Psoas muscle (tissue), 8 donors: ENCODE measurements around the gene STX4. TPM values are rescaled to one million over a fixed set of nuclear protein-coding genes. Genes with fewer than 3 reads are reported as not detected.

Experiments
- ATAC-seq, 4 donors: fragments of 200-7000 bp; cut with Tn5 transposase; one replicate each; pipeline ENCODE4 v1.9.1; 2020; ENCODE audit warnings: moderate library complexity in 3 of 4, mild to moderate bottlenecking in 2 of 4
- DNase-seq, 2 donors: peaks; one replicate each; pipeline ENCODE4 v3.0.0-alpha.2; 2020
- H3K27ac ChIP-seq: fragments of 200-600 bp; one replicate; pipeline ENCODE4 v1.8.0; 2022
- H3K27me3 ChIP-seq, 3 donors: fragments of 200-600 bp in 1 of 3; one replicate each; pipeline versions ENCODE4 v1.6.1 to v1.8.0; 2013 to 2022; ENCODE audit warnings: low read length in 2 of 3, mild to moderate bottlenecking in 2 of 3, moderate library complexity in 1 of 3; ENCODE audit not compliant: insufficient read depth in 3 of 3
- H3K36me3 ChIP-seq, 2 donors: fragments of 200-600 bp in 1 of 2; one replicate each; pipeline versions ENCODE4 v1.6.1 to v1.8.0; 2013 to 2022; ENCODE audit warnings: low read depth in 1 of 2, mild to moderate bottlenecking in 1 of 2, moderate library complexity in 1 of 2; ENCODE audit not compliant: insufficient read depth in 1 of 2
- H3K4me1 ChIP-seq: fragments of 200-600 bp; one replicate; pipeline ENCODE4 v1.8.0; 2022
- H3K4me3 ChIP-seq: fragments of 200-600 bp; one replicate; pipeline ENCODE4 v1.8.0; 2022; ENCODE audit warnings: mild to moderate bottlenecking
- H3K9me3 ChIP-seq: fragments of 200-600 bp; one replicate; pipeline ENCODE4 v1.8.0; 2022
- WGBS, 3 donors: extraction: QIAGEN DNeasy Blood & Tissue Kit; methylation state at CpG; one replicate each; pipeline versions ENCODE4 v1.1.6 to v1.1.7; 2013; 5-methylcytosine and 5-hydroxymethylcytosine counted together
- intact Hi-C, 2 donors: fragments of 100-400 bp; cut with DNase I; formaldehyde crosslinking; loops; one replicate each; pipeline versions ENCODE4 v1.11.0 to v1.14.2; 2022
- polyA plus RNA-seq, 3 donors: library from polyadenylated mRNA; stranded (reverse); fragments of 200-250 nt; gene quantifications; one replicate each; pipeline ENCODE4 v1.2.3, GENCODE V29; 2013
- total RNA-seq, 4 donors: library from RNA; stranded (reverse); fragmentation: NEBNext Ultra II Directional in 2 of 4; extraction: Animal tissue kit (Norgen Biotek cat#: 25700) in 2 of 4; gene quantifications; one replicate each; pipeline versions ENCODE4 v1.2.1 to v1.2.4, GENCODE V29; 2021 to 2023
- TF ChIP-seq, protein P1 (sequence below): fragments of 200-600 bp; IDR thresholded peaks from one replicate; pipeline ENCODE4 v1.8.0; 2022; ENCODE audit warnings: antibody characterized with exemption
- donor health status: healthy with polysubstance abuse.
- donor health status: DM: no; HTN: no; CAD: no; lungs with moderate emphysema.
- donor health status: Bipolar disorder and iron deficiency.
- donor health status: healthy.
- donor health status: DM: yes; HTN: yes; CAD: no.
- donor health status: DM: no; HTN: no; CAD: no.
- donor health status: DM: no; HTN: no; CAD: no.
- donor health status: DM: yes; HTN: yes; CAD: no.

The STX4 gene
- total and polyA plus RNA-seq, 7 donors, result 47.6 to 123 (median 57.8) TPM

DNA sequence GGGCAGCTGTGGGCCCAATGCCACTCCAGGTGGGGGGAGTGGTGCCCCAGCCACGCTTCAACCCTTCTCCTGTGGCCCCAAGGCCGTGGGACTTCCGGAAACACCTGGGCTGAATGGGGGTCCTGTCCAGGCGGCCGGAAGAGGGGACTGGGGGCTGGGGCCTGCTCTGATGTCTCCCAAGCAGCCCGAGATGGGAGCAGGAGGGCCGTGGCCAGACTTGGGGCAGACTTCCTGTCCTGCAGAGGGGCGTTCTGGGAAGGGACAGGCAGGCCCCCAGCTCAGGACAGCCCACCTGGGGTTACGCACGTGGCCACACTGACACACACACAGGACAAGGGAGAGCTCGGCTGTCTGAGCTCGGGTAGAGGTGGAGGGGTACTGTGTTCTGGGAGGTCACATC is 43.3 kb upstream of the STX4 start:
- H3K4me1 ChIP-seq, result peaks cover 9% of the 10 kb centered on the region
- H3K36me3 ChIP-seq, result no peaks in the 10 kb centered on the region
- intact Hi-C loops, result loop anchor here in 1 of 2 donors (10.0 kb wide), 1 partner anchor 65 kb away; no protein-coding TSS in a partner anchor
- DNase-seq, result no peak
- no peak overlapping the region for H3K27ac ChIP-seq
- no peak for ATAC-seq
- H3K27me3 ChIP-seq, result no peaks in the 10 kb centered on the region
- no peak overlapping the region for H3K4me3 ChIP-seq
- no peaks in the 10 kb centered on the region for H3K9me3 ChIP-seq
- WGBS, 3 donors, result 68 to 82% (median 78%) methylated on average over 12 of the region's 12 CpGs
- TF ChIP-seq, protein P1, sequence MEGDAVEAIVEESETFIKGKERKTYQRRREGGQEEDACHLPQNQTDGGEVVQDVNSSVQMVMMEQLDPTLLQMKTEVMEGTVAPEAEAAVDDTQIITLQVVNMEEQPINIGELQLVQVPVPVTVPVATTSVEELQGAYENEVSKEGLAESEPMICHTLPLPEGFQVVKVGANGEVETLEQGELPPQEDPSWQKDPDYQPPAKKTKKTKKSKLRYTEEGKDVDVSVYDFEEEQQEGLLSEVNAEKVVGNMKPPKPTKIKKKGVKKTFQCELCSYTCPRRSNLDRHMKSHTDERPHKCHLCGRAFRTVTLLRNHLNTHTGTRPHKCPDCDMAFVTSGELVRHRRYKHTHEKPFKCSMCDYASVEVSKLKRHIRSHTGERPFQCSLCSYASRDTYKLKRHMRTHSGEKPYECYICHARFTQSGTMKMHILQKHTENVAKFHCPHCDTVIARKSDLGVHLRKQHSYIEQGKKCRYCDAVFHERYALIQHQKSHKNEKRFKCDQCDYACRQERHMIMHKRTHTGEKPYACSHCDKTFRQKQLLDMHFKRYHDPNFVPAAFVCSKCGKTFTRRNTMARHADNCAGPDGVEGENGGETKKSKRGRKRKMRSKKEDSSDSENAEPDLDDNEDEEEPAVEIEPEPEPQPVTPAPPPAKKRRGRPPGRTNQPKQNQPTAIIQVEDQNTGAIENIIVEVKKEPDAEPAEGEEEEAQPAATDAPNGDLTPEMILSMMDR, result no peak

DNA sequence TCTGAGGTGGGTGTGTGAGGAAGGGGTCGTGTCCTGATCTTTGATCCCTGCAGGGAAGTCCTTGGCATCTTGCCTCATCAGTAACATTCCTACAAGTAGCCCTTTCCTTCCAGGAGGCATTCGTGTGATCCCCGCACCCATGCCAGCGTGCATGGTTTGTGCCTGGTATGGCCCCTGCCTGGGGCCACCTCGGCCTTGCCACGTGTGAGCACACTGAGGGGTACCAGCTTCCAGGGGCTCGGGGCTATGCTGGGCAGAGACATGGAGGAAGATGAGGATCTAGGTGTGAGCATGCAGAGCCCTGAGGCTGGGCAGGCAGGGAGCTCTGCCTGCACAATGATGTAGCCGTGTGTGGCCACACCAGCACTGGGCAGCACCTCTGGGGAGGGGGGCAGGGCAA is 42.3 kb upstream of the STX4 start:
- intact Hi-C loops, result loop anchor here in 1 of 2 donors (10.0 kb wide), 1 partner anchor 64 kb away; no protein-coding TSS in a partner anchor
- DNase-seq (no peak), ATAC-seq (no peak)
- no peak overlapping the region for H3K4me3 ChIP-seq
- WGBS, 3 donors, result 78 to 81% (median 79%) methylated on average over 8 of the region's 8 CpGs
- TF ChIP-seq, protein P1, result no peak
- H3K27me3 ChIP-seq, result no peaks in the 10 kb centered on the region
- no peaks in the 10 kb centered on the region for H3K9me3 ChIP-seq
- no peak overlapping the region for H3K27ac ChIP-seq
- H3K36me3 ChIP-seq, result no peaks in the 10 kb centered on the region
- no peaks in the 10 kb centered on the region for H3K4me1 ChIP-seq

DNA sequence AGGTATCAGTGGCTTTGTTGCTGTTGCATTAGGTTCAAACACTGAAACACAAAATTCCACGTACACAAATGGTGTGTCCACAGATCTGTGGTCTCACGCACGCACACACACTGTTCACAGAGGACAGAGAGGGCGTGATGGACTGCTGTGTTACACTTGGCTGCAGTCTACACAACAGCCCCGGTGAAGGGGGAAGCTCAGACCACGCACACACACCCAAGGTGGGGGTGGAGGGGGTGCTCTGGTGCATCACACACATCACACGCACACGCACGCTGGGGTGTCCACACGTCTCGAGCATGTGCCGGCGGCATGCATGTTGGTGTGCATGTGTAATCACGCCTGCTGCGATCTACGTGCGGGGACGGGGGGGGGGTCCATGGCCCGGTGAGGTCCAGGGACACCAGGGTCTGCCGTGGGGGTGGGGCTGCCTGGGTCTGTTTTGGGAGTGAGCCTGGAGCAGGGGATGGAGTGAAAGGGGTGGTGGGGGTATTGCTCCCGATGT is 41.0 kb upstream of the STX4 start:
- Histone ChIP-seq H3K27ac (no peak overlapping the region), H3K4me3 (no peak overlapping the region), H3K36me3 (no peaks in the 10 kb centered on the region), H3K4me1 (no peaks in the 10 kb centered on the region), H3K9me3 (no peaks in the 10 kb centered on the region), H3K27me3 (no peaks in the 10 kb centered on the region)
- no peak for DNase-seq
- 84 to 91% (median 86%) methylated on average over 18 to 21 of the region's 21 CpGs for WGBS, 3 donors
- TF ChIP-seq, protein P1, result no peak
- ATAC-seq, result no peak
- intact Hi-C loops, result loop anchor here in 1 of 2 donors (10.0 kb wide), 1 partner anchor 62 kb away; no protein-coding TSS in a partner anchor

DNA sequence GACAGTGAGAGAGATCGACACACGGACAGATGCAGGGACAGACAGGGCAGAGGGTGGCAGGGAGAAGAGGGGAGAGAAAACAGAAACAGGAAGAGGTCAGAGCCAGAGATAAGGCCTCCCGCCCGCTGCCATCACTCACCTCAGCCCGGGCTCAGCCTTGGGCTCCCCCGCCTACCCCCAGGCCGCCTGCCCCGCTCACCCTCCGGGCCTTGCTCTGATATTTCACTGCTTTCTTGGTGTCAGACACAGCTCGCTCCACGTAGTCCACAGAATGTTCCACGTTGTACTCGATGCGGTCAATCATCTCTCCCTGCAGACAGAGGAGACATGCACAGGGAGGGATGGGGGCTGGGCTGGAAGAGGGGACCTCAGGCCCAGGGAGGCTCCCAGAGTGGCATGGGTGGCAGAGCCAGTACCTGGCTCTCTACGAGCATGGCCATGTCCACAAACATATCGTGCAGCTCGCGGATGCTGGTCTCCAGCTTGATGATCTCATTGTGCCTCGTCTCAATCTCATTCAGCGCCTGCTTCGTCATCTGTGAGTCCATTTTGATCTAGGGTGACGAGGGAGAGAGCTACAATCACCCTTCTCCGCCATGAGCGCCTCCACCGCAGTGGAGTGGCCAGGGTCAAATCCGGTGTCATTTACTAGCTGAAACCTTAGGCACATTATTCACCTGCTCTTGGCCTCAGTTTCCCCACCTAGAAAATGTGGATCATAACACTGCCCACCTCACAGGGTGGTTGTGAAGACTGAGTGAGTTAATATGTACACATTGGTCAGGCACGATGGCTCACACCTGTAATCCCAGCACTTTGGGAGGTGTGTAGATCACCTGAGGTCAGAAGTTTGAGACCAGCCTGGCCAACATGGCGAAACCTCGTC is 40.2 kb upstream of the STX4 start:
- WGBS, 3 donors, result 82 to 89% (median 86%) methylated on average over 27 to 29 of the region's 29 CpGs
- H3K9me3 ChIP-seq, result no peaks in the 10 kb centered on the region
- TF ChIP-seq, protein P1, result no peak
- H3K27me3 ChIP-seq, result no peaks in the 10 kb centered on the region
- no peaks in the 10 kb centered on the region for H3K36me3 ChIP-seq
- peaks cover 6% of the 10 kb centered on the region for H3K4me1 ChIP-seq
- H3K27ac ChIP-seq, result no peak overlapping the region
- no peak for DNase-seq
- intact Hi-C loops, result loop anchor here in 1 of 2 donors (10.0 kb wide), 1 partner anchor 62 kb away; no protein-coding TSS in a partner anchor
- no peak overlapping the region for H3K4me3 ChIP-seq
- ATAC-seq, result no peak
